Germinal center (tissue), 1 donor: ENCODE results near the gene NGF.
"Not testable (repeated sequence)": the region's sequence is repeated elsewhere in the genome, so short reads cannot be mapped to it uniquely, and the experiment has no call there.

Experiments used
- DNase-seq: peaks from one replicate; pipeline ENCODE4 v3.0.0; 2012; ENCODE audit warnings: mixed read lengths, low spot score

Gene NGF

GRCh38 chr1:115337633-115338456 lies at the start of gene NGF:
NGF (minus strand) TSS chr1:115338249; CDS start chr1:115286795, 51,454 bp downstream.
- DNase-seq, result no peak

GRCh38 chr1:115383455-115383854 lies 45.4 kb upstream of the NGF start:
- not testable (repeated sequence) for DNase-seq

- no peak for DNase-seq
These were observed 41.9 kb upstream of the NGF start for GRCh38 chr1:115379943-115380342.

- no peak for DNase-seq
These were observed 39.4 kb upstream of the NGF start for GRCh38 chr1:115377411-115377810.

- DNase-seq, result no peak
These were observed 36.5 kb upstream of the NGF start for GRCh38 chr1:115374598-115374997.

GRCh38 chr1:115373305-115373704 lies 35.3 kb upstream of the NGF start:
- no peak for DNase-seq

GRCh38 chr1:115365738-115366137 lies 27.7 kb upstream of the NGF start:
- no peak for DNase-seq

GRCh38 chr1:115364780-115365155 lies 26.7 kb upstream of the NGF start:
- DNase-seq, result no peak

GRCh38 chr1:115364046-115364779 lies 26.2 kb upstream of the NGF start:
- no peak for DNase-seq

- DNase-seq, result no peak
These were observed 25.1 kb upstream of the NGF start for GRCh38 chr1:115363171-115363570.

- not testable (repeated sequence) for DNase-seq
These were observed 22.6 kb upstream of the NGF start for GRCh38 chr1:115360505-115361129.

- DNase-seq, result not testable (repeated sequence)
These were observed 21.9 kb upstream of the NGF start for GRCh38 chr1:115359787-115360452.

GRCh38 chr1:115356356-115356755 lies 18.3 kb upstream of the NGF start:
- no peak for DNase-seq

- DNase-seq, result no peak
These were observed 17.0 kb upstream of the NGF start for GRCh38 chr1:115355069-115355468.

GRCh38 chr1:115351143-115351542 lies 13.1 kb upstream of the NGF start:
- DNase-seq, result no peak

GRCh38 chr1:115348636-115349035 lies 10.6 kb upstream of the NGF start:
- no peak for DNase-seq

- no peak for DNase-seq
These were observed 9.2 kb upstream of the NGF start for GRCh38 chr1:115347282-115347681.

GRCh38 chr1:115343200-115343737 lies 5.2 kb upstream of the NGF start:
- DNase-seq, result peak; percentile 11

- DNase-seq, result no peak
These were observed 3.9 kb upstream of the NGF start for GRCh38 chr1:115341948-115342347.

- no peak for DNase-seq
These were observed 2.8 kb upstream of the NGF start for GRCh38 chr1:115340879-115341278.

- DNase-seq, result no peak
These were observed 390 bp upstream of the NGF start for GRCh38 chr1:115338457-115338820.

GRCh38 chr1:115337276-115337632 lies 795 bp downstream of the NGF start:
- no peak for DNase-seq
